Measurements from ENCODE around the gene LLPH. TPM values are rescaled to one million over a fixed set of nuclear protein-coding genes. Genes with fewer than 3 reads are reported as not detected.

LLPH gene
- total RNA-seq, 4 donors from 2014 or later = 5.8 to 12.6 (median 7.8) TPM

- Histone ChIP-seq H3K27me3 (no peaks in the 10 kb centered on the region), H3K4me3 (no peak overlapping the region), H3K27ac (replicated peaks in 1 of 4) (no peak overlapping the region), H3K4me1 (peaks cover under 1 to 26% (median 19%) of the 10 kb centered on the region in 4 donors), H3K9me3 (no peaks in the 10 kb centered on the region), H3K36me3 (peaks cover 0 to 25% (median 18%) of the 10 kb centered on the region in 4 donors)
- intact Hi-C loops (cut with DNase I) = loop anchor here (10.0 kb wide), 1 partner anchor 138 kb away; no protein-coding TSS in a partner anchor
- 98% methylated on average over 2 of the region's 2 CpGs for WGBS
- no peak for DNase-seq (ENCODE audit: extremely low spot score)
- no peak for TF ChIP-seq POLR2AphosphoS5 (IDR thresholded peaks at IDR 0.05)
- no peak for TF ChIP-seq EP300 (IDR thresholded peaks at IDR 0.05)
- TF ChIP-seq POLR2A (IDR thresholded peaks at IDR 0.05; ENCODE audit: low read depth) = no peak
- no peak for TF ChIP-seq CTCF (IDR thresholded peaks at IDR 0.05)
These were observed 26.1 kb upstream of the LLPH start for GRCh38 chr12:66156654-66157053.

- peak overlapping the region in 3 of 4 donors; percentile 15 to 40 (median 28) for H3K27ac ChIP-seq (replicated peaks in 1 of 4)
- no peaks in the 10 kb centered on the region for H3K9me3 ChIP-seq
- TF ChIP-seq POLR2AphosphoS5 (IDR thresholded peaks at IDR 0.05) (no peak), EP300 (IDR thresholded peaks at IDR 0.05) (no peak), CTCF (IDR thresholded peaks at IDR 0.05) (no peak), POLR2A (IDR thresholded peaks at IDR 0.05; ENCODE audit: low read depth) (no peak)
- no peaks in the 10 kb centered on the region for H3K27me3 ChIP-seq
- H3K4me1 ChIP-seq = peaks cover 0 to 26% (median 18%) of the 10 kb centered on the region in 4 donors
- intact Hi-C loops (cut with DNase I) = loop anchor here (10.0 kb wide), 1 partner anchor 140 kb away; no protein-coding TSS in a partner anchor
- no peak for DNase-seq (ENCODE audit: extremely low spot score)
- H3K36me3 ChIP-seq = peaks cover 0 to 28% (median 17%) of the 10 kb centered on the region in 4 donors
- H3K4me3 ChIP-seq = no peak overlapping the region
These were observed 24.2 kb upstream of the LLPH start for GRCh38 chr12:66154776-66155175.

GRCh38 chr12:66152732-66153131 is 22.2 kb upstream of the LLPH start:
- no peak for DNase-seq (ENCODE audit: extremely low spot score)
- intact Hi-C loops (cut with DNase I) = loop anchor here (10.0 kb wide), 1 partner anchor 142 kb away; no protein-coding TSS in a partner anchor
- Histone ChIP-seq H3K9me3 (no peaks in the 10 kb centered on the region), H3K4me3 (no peak overlapping the region), H3K36me3 (peaks cover 0 to 37% (median 14%) of the 10 kb centered on the region in 4 donors), H3K27ac (replicated peaks in 1 of 4) (no peak overlapping the region), H3K27me3 (no peaks in the 10 kb centered on the region), H3K4me1 (peaks cover 0 to 26% (median 18%) of the 10 kb centered on the region in 4 donors)
- WGBS = 36% methylated on average over 1 of the region's 1 CpG
- TF ChIP-seq POLR2AphosphoS5 (IDR thresholded peaks at IDR 0.05) (no peak), CTCF (IDR thresholded peaks at IDR 0.05) (no peak), POLR2A (IDR thresholded peaks at IDR 0.05; ENCODE audit: low read depth) (no peak), EP300 (IDR thresholded peaks at IDR 0.05) (no peak)

- 84% methylated on average over 5 of the region's 5 CpGs for WGBS
- H3K4me1 ChIP-seq = peaks cover 3 to 26% (median 15%) of the 10 kb centered on the region in 4 donors
- no peaks in the 10 kb centered on the region for H3K9me3 ChIP-seq
- DNase-seq (ENCODE audit: extremely low spot score) = no peak
- TF ChIP-seq POLR2A (IDR thresholded peaks at IDR 0.05; ENCODE audit: low read depth) = no peak
- no peak for TF ChIP-seq POLR2AphosphoS5 (IDR thresholded peaks at IDR 0.05)
- TF ChIP-seq EP300 (IDR thresholded peaks at IDR 0.05) = no peak
- peak in 1 of 3 experiments; percentile 24 for TF ChIP-seq CTCF (IDR thresholded peaks at IDR 0.05)
- intact Hi-C loops (cut with DNase I) = loop anchor here (10.0 kb wide), 2 partner anchors 85 to 145 kb away; no protein-coding TSS in a partner anchor
- no peak overlapping the region for H3K4me3 ChIP-seq
- peaks cover 0 to 62% (median 17%) of the 10 kb centered on the region in 4 donors for H3K36me3 ChIP-seq
- H3K27ac ChIP-seq (replicated peaks in 1 of 4) = no peak overlapping the region
- no peaks in the 10 kb centered on the region for H3K27me3 ChIP-seq
These were observed 19.3 kb upstream of the LLPH start for GRCh38 chr12:66149702-66150398.
